ENCODE measurements around the gene SRF.

Gene SRF

DNA sequence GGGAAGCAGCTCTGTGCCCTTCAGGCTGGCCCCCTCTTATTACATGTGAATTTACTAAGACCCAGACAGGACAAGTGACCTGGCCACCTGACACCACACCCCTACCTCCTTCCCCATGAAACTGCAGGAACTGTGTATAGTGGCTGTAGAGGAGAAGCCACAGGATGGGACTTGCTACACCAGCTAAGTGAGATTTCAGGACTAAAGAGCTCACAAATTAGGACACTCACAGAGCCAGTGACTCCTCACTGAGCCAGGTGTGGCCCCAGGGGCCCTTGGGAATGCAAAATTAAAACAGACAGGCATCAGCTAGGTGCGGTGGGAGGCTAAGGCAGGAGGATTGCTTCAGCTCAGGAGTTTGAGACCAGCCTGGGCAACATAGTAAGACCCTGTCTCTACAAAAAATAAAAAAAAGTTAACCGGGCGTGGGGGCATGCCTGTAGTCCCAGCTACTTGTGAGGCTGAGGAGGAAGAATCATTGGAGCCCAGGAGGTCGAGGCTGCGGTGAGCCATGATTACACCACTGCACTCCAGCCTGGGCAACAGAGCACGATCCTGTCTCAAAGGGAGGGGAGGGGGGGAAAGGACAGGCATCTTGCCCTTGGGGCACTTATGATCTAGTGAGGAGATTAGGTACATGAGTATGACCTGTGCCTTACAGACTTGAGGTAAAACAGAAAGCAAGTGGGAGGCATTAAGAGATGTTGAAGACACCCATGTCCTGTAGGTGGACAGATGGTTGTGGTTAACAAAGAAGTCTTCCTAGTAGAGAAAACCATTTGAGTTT lies 23.2 kb upstream of the SRF start:
- DNase-seq: no peak

DNA sequence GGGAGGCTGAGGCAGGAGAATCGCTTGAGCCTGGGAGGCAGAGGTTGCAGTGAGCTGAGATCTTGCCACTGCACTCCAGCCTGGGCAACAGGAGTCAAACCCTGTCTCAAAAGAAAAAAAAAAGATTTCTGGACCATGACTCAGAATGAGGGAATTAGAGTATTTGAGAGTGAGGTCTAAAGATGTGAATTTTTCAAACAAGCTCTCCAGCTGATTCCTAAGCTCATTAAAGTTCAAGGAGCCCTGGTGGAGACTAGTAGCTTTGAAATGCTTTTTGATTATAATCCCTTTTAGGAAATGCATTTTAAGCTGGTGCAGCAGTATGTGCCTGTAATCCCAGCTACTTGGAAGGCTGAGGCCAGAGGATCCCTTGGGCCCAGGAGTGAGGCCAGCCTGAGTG lies 21.8 kb upstream of the SRF start:
- no peak for DNase-seq

DNA sequence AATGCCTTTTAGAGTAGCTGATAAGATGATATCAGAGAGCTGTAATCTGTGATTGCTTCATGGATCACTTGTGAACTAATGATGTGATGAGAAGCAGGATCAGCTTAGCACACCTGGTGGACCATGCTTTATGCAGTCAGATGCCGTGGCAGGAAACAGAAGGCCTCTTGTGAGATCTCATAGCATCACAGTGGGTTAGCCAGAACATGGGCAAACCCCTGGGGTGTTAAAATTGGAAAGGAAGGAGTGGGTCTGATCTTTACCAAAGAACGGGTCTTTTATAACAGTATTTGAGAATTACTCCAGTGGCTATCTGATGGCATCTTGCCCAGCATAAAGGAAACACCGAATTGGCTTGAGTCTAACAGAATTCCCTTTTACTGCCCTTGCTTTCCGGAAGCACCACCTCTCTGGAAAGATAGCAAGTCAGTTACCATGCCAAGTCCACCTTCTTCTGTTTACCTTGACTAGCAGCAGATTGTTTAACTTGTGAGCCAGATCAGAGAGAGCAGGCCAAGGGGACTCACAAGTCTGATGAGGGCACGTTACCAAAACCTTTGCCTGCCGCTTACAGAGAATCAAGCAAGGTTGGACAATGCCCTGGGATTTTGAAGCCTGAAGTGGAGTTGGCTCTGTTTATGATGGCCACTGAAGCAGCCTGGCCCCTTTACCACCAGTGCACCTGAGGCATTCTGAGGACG lies 20.9 kb upstream of the SRF start:
- DNase-seq: no peak

DNA sequence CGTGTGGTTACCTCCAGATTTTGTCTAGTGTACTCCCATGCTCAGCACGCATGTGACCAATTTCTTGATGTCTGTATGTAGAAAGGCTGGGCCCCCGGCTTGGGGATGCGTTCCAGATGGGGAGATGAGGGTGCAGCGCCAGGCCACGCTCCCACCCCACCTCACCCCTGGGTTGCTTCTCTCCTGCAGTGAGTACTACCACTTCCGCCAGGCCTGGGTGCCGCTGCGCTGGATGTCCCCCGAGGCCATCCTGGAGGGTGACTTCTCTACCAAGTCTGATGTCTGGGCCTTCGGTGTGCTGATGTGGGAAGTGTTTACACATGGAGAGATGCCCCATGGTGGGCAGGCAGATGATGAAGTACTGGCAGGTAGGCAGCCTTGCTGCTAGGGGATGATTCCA lies 11.5 kb upstream of the SRF start:
- DNase-seq: no peak

DNA sequence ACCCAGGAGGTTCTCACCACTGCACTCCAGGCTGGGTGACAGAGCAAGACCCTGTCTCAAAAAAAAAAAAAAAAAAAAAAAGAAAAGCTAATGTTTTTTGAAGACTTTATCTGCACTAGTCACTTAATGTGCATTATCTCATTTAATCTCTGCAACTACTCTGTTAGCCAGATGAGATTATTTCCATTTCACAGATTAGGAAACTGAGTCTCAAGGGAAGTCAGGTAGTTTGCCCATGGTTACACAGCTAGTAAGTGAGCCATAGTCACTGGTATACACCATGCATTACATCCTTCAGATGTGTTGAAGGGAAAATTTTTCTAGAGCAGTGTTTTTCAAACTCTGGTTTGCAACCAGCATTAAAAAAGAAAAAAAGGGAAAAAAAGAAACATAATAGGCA lies 7.2 kb upstream of the SRF start:
- DNase-seq: no peak

DNA sequence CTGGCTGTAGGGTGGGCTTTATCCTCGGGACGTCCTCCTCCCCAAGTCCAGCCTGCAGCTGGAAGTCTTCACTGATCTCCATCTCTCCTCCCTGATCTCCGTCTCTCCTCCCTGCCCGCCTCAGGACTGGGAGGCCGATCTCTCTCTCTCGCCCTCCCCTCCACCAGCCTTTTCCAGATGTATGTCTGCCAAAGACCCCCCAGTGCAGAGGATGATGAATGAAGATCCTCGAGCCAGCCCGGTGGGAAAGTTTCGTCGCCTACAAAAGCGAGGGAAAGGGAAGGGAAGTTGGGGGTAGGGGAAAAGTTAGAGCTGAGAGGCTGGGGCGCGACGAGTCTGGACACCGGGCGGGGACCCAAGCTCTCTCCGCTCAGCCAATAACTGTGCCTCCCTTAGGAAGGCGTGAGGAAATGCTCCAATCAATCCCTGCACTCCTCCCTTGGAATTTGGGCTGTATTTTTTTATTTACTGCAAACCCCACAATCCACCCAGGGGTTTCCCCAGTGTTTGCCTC lies 595 bp upstream of the SRF start:
- DNase-seq: no peak

DNA sequence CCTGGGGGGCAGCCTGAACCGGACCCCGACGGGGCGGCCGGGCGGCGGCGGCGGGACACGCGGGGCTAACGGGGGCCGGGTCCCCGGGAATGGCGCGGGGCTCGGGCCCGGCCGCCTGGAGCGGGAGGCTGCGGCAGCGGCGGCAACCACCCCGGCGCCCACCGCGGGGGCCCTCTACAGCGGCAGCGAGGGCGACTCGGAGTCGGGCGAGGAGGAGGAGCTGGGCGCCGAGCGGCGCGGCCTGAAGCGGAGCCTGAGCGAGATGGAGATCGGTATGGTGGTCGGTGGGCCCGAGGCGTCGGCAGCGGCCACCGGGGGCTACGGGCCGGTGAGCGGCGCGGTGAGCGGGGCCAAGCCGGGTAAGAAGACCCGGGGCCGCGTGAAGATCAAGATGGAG lies 636 bp downstream of the SRF start:
- peak; percentile 48 for DNase-seq

DNA sequence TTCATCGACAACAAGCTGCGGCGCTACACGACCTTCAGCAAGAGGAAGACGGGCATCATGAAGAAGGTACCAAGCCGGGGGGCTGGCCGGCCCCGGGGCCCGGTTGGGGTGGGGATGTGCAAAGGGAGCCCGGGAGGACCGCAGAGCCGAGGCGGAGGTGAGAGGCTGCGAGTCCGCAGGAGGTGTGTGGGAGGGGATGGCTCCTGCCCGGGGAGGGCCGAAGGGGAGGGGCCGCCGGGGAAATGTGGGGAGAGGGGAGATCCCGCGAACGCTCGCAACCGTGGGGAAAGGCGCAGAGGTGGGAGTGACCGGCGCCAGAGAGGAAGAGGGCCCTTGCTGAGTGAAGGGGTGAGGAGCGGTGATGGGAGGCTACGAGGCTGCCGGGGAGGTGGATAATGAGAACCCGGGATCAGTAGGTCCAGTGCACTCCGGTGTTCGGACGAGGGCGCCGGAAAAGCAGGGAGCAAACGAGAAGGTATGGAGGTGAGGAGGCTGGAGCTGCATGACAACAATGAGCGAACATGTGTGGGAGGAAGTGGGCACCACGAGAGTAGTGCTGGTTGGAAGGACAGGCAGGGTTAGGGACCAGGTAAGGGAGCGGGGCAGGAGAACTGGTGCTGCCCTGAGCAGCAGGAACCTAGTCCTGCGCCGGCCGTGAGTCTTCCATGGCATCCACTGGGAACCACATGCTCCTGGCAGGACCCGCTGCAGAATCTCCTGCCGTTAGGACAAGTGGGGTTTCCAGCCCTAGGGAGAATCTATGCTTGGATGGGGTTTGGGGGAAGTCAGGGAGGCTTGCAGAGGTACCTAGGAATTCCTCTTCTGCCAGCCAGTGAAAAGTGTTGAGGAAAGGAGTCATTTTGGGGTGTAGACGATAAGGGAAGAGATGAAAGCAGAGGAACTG lies 1.3 kb downstream of the SRF start:
- DNase-seq: peak; percentile 65

DNA sequence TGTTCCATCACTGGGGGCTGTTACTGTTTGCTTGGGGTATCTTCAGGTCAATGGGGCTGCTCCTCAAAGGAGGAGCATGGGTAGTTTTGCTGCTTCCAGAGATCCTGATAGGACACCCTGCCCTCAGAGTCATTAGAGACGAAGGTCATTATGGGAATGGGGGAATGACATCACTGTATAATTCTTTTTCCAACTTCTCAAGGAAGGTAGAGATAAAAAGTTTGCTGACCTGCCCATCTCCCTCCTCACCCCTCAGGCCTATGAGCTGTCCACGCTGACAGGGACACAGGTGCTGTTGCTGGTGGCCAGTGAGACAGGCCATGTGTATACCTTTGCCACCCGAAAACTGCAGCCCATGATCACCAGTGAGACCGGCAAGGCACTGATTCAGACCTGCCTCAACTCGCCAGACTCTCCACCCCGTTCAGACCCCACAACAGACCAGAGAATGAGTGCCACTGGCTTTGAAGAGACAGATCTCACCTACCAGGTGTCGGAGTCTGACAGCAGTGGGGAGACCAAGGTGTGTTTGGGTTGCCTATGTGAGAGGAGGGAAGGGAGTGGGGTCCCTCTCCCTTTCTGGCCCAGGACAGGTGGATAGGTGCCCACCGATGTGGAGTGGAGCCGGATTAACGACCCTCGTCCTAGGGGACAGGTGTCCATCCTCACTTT lies 2.7 kb downstream of the SRF start:
- DNase-seq: no peak

DNA sequence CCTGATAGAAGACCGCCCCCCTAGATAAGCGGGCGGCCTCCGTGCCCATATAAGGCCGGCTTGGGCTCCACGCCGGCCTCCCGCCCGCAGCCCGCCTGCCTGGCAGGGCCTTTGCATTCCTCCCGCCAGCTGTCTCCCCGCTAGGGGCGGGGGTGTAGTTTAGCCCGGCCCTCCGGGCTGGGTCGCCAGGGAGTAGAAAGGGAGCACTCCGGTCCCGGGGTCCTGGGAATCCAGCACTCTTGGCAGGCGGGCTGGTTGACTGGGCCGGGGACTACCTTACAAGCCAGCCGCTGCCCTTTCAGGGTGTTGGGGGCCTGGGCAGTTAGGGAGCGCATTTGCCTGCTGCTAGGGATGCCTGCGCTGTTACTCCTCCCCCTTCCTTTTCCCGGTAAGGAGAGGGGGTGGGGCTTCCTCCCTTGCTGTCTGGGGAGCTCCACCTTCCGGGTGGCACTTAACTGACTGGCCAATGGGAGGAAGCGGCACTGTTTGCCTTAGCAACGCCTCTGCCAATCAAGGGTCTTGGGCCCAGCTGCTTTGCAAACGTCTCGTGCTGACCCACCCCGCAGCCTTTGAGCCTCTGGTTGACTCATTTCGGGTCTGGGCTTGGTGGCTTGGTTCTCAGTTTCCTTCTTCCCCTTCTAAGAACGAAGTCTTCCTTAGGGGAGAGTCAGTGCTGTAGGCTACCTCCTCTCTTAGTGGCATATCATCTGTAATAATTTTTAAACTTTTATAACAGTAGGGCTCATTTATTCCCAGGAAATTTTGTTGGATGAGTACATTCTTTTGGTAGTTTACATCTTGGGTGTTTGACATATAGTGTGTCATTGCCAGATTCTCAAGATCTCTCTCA lies 3.4 kb downstream of the SRF start:
- peak; percentile 85 for DNase-seq

DNA sequence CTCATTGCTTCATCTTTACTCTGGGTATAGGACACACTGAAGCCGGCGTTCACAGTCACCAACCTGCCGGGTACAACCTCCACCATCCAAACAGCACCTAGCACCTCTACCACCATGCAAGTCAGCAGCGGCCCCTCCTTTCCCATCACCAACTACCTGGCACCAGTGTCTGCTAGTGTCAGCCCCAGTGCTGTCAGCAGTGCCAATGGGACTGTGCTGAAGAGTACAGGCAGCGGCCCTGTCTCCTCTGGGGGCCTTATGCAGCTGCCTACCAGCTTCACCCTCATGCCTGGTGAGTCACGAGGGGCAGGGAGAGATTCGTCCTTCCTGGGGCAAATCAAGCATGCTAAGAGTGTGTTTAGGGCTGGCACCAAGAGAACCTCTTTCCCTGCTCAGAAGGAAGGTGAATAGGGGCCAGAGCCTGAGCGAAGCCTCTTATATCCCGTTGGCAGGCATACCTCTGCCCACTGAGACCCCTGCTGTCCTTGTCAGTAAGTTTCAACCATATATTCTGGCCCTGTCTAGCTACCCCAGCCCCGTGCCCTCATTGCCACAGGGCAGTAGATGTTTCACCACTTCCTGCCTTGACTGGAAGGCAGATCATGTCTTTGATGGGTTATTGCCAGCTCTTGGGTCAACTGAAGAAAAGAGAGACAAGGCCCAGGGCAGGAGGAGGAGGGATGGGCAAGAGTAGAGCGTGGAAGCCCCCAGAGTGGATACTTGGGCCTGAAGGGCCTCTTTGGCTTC lies 4.8 kb downstream of the SRF start:
- no peak for DNase-seq

DNA sequence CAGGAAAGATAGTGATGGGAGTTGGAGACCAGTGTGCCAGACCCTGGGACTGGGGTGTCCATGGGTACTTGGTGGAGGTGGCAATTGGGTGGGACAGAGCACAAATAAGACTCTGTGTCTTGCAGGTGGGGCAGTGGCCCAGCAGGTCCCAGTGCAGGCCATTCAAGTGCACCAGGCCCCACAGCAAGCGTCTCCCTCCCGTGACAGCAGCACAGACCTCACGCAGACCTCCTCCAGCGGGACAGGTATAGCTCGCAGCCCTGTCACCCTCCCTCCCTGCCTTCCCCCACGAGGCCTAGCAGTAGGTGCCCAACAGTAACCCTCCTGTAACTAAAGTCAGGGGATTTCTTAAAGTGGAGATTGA lies 5.3 kb downstream of the SRF start:
- DNase-seq: no peak

DNA sequence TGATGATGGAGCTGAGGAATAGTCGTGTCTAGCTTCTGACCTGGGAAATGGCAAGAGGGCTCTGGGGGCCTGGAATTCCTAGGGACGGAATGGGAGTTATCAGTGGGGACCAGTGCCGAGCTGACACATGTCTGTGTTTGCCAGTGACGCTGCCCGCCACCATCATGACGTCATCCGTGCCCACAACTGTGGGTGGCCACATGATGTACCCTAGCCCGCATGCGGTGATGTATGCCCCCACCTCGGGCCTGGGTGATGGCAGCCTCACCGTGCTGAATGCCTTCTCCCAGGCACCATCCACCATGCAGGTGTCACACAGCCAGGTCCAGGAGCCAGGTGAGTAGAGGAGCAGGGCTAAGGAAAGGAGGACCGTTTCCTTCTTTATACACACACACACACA lies 7.1 kb downstream of the SRF start:
- DNase-seq: no peak

DNA sequence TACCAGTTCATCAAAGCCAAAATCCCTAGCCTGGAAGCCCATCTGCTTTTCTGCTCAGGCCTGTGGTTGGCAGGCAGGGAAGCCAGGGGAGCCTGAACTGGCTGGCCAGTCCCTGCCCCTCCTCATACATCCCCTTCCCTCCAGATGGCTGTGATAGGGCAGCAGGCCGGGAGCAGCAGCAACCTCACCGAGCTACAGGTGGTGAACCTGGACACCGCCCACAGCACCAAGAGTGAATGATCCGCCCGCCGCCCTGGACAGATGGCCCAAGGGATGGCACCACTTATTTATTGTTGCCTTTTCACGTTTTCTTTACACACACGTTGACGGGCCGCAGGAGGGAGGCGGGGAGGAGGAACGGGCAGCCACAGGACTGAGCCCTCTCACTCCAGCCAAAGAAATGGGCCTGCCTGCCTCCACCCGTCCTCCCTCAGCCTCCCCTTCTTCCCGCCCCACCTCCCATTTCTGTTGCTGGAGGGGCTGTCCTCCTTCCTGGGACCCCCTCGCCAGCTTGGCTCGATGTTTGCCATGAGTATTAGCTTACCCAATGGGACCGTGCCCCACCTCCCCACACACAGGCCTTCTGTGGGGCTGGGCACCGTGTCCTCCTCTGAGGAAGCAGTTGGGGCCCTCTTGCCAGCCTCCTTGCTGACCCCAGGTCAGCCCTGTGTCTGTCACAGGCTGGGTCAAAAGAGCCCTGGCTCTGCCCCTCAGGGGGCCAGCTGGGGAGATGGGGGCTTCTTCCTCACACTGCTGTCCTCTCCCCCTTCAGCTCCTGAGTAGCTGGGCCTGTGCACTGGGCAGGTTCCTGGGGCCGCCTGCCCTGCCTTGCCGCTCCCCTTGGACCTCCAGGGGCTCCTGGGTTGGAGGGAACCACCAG lies 8.1 kb downstream of the SRF start:
- no peak for DNase-seq

DNA sequence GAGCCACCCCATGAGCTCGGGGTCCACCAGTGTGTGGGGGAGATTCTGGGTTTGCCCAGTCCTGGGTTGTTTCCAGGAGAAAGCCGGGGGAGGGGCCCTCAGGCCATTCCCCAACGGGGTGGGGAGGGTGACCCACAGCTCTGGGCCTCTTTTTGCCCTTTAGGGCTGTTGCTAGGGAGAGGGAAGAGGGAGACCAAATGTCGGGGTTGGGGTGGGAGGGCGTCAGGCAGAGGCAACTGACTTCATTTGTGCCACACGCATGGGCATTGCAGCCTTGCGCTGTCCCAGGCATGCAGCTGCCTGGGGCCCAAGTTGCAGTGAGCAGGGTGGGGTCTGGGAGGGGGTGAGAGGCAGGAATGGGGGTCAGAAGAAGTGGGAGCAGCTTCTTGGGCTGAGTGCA lies 9.0 kb downstream of the SRF start:
- DNase-seq: no peak

DNA sequence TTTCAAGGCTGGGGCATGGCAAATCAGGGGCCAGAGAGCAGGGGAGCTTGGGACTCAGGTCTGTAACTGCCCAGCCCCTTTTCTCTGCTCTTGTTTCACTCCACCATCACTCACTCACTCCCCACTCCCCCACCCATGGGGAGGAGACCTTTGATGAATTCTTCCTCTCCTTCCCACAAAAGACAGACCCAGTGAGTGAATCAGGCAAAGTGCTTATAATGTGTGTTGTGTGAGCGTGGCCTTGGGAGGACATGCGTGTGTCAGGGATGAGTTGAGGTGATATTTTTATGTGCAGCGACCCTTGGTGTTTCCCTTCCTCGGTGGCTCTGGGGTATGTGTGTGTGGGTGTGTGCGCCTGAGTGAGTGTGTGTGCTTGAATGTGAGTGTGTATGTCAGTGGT lies 9.9 kb downstream of the SRF start:
- DNase-seq: no peak

DNA sequence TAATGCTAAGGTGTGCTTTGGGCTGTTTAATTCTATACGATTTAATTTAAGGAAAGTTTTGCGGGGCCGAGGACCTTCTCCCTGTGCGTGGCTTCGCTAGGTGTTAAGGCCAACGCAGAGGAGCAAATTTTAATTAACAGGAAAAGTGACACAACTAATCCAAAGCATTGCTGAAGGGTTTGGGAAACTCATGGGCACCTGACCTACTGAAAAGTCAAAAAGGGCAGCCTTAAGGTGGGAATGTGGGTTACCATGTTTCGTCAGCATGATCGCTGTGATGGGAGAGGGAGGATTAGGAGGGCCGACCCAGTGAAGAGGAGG lies 10.5 kb downstream of the SRF start:
- DNase-seq: no peak

DNA sequence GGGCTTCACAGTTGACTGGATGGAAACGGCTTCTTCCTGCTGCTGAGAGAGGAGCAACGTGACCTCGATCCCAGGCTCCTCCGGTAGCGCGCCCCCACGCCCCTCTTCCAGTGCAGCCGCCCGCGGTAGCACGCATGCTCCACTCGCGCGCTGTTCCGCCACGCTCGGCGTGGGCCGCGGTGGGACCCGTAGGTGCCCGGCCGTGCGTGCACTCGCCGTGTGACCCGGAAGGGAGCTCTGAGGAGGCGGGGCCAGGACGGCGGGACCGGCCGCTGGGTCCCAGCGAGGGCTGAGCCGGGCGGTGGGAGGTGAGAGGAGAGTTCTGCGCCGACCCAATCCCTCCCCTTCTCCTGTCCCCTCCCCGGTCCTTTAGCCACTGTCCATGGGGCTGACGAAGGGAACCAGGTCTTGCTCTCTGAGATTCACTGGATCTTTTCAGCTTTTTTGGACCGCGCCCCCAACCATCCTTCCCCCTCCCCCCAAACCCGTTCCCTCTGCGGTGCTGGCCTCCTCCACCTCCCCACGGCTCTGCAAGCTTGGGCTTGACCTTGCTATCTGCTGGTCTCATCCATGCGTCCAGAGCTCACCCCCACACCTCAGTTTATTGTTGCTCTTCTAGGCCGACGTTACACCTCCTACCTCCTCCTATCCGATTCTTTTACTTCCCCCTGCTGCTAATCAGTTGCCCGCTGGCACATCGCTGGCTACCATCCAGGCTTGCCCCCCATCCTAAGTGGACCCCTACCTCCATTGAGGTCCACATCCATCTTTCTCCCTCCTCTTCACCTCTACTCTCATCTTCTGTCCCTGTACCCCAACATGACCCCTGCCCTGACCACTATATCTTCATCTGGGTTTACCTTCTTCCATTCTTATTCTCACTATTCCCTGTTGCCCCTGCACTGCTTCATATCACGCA lies 11.1 kb downstream of the SRF start, which contains the start of gene CUL9:
TSS of gene CUL9 (plus strand) at position 255 of the 919 bp plus-strand sequence. CDS start 2,115 bp downstream, outside the sequence.
- DNase-seq: peak; percentile 81

DNA sequence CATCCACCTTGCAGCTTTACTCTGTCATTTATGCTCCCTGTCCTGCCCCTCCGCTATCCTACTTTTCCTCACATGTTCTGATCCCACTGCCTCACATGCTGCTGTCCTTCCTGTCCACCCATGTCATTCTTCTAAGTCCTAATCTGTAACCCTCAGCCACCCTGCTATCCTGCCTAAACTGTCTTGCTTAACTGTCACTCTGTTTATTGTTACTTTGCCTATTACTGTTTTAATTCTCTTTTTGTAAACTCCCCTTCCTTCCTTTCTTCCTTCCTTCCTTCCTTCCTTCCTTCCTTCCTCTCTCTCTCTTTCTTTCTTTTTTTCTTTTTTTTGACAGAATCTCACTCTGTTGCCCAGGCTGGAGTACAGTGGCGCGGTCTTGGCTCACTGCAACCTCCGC lies 12.4 kb downstream of the SRF start:
- DNase-seq: no peak

Measured in stimulated activated CD4-positive, alpha-beta T cell treated with anti-CD3 and anti-CD28 coated beads, Interleukin-4, amount 100 ng/mL, for 1 hour (primary cell).